ENCODE results near the gene TBPL2. TPM values are rescaled to one million over a fixed set of nuclear protein-coding genes. Genes with fewer than 3 reads are reported as not detected.

Gene TBPL2
- total RNA-seq, 1 experiment from 2014 or later: not detected

DNA sequence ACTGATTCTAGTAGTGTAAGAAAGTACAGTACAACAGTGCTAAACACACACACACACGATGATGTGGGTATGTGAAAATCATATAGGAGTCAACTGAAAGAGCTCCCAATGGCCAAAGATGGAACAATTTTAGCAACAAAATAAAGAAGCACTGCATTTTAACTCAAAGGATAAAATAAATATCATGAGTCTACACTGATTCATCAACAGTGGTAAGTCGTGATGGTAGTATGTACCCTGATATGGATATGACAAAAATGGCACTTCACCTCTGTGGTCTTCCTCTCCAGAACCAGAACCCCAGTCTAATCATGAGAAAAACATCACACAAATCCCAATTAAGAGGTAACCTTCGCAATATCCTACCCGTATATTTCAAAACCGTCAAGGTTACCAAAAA, 41.4 kb upstream of the TBPL2 start:
- DNase-seq (ENCODE audit: low read depth, low spot score) (no peak), ATAC-seq (no peak)
- no TSS peak for BruUV-seq (replicated peaks)
- Histone ChIP-seq H3K79me2 (ENCODE audit: insufficient read depth, low read length) (no peaks in the 10 kb centered on the region), H3K27ac (ENCODE audit: low read depth, low read length) (no peak overlapping the region), H3K9ac (ENCODE audit: low read length) (no peak overlapping the region), H3K4me1 (ENCODE audit: control insufficient read depth in 1 of 2, insufficient read depth in 2 of 2, low read length in 2 of 2) (no peaks in the 10 kb centered on the region), H3K36me3 (ENCODE audit: control insufficient read depth in 1 of 2, insufficient read depth in 2 of 2, low read length in 2 of 2) (no peaks in the 10 kb centered on the region), H3K27me3 (ENCODE audit: insufficient read depth, low read length) (no peaks in the 10 kb centered on the region), H3K9me3 (ENCODE audit: control insufficient read depth in 1 of 2, insufficient read depth in 1 of 2, low read depth in 1 of 2, low read length in 2 of 2) (no peaks in the 10 kb centered on the region), H3K4me2 (ENCODE audit: low read length) (no peak overlapping the region), H3K4me3 (replicated peaks in 1 of 2; ENCODE audit: low read depth in 1 of 2, low read length in 2 of 2) (no peak overlapping the region), H3K9me2 (ENCODE audit: insufficient read depth) (no peaks in the 10 kb centered on the region), H2AFZ (ENCODE audit: low read depth, low read length, poor library complexity, severe bottlenecking) (no peak overlapping the region), H4K20me1 (ENCODE audit: insufficient read depth) (no peaks in the 10 kb centered on the region)
- POLR2A ChIA-PET: no interaction called here
- CTCF ChIA-PET: no interaction called here
- TF ChIP-seq EGR1 (IDR thresholded peaks at IDR 0.05; ENCODE audit: low read depth) (no peak), JUND (IDR thresholded peaks at IDR 0.05) (no peak), CEBPB (IDR thresholded peaks at IDR 0.05; ENCODE audit: low read depth) (no peak), POLR2AphosphoS5 (IDR thresholded peaks at IDR 0.05; ENCODE audit: low read depth, low read length) (no peak), EZH2phosphoT487 (IDR thresholded peaks at IDR 0.05; ENCODE audit: borderline replicate concordance) (no peak), POLR2A (IDR thresholded peaks at IDR 0.05; ENCODE audit: borderline replicate concordance, extremely low read depth, insufficient read depth, insufficient read length) (no peak), FOSL1 (IDR thresholded peaks at IDR 0.05; ENCODE audit: low read depth) (no peak), ZFX (IDR thresholded peaks at IDR 0.05) (no peak), CBX3 (IDR thresholded peaks at IDR 0.05; ENCODE audit: low read depth) (no peak), YY1 (IDR thresholded peaks at IDR 0.05; ENCODE audit: extremely low read depth, insufficient replicate concordance, low read depth, low read length) (no peak), EZH2 (IDR thresholded peaks at IDR 0.05) (no peak), SP1 (IDR thresholded peaks at IDR 0.05; ENCODE audit: low read depth) (no peak), SIN3A (IDR thresholded peaks at IDR 0.05; ENCODE audit: low read depth) (no peak), SRF (IDR thresholded peaks at IDR 0.05; ENCODE audit: low read depth) (no peak), TCF7L2 (IDR thresholded peaks at IDR 0.05; ENCODE audit: borderline replicate concordance, extremely low read depth, insufficient read depth, insufficient read length) (no peak)
- TF ChIP-seq, protein P1, sequence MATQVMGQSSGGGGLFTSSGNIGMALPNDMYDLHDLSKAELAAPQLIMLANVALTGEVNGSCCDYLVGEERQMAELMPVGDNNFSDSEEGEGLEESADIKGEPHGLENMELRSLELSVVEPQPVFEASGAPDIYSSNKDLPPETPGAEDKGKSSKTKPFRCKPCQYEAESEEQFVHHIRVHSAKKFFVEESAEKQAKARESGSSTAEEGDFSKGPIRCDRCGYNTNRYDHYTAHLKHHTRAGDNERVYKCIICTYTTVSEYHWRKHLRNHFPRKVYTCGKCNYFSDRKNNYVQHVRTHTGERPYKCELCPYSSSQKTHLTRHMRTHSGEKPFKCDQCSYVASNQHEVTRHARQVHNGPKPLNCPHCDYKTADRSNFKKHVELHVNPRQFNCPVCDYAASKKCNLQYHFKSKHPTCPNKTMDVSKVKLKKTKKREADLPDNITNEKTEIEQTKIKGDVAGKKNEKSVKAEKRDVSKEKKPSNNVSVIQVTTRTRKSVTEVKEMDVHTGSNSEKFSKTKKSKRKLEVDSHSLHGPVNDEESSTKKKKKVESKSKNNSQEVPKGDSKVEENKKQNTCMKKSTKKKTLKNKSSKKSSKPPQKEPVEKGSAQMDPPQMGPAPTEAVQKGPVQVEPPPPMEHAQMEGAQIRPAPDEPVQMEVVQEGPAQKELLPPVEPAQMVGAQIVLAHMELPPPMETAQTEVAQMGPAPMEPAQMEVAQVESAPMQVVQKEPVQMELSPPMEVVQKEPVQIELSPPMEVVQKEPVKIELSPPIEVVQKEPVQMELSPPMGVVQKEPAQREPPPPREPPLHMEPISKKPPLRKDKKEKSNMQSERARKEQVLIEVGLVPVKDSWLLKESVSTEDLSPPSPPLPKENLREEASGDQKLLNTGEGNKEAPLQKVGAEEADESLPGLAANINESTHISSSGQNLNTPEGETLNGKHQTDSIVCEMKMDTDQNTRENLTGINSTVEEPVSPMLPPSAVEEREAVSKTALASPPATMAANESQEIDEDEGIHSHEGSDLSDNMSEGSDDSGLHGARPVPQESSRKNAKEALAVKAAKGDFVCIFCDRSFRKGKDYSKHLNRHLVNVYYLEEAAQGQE (IDR thresholded peaks at IDR 0.05; ENCODE audit: low read depth): no peak
- TF ChIP-seq, protein P2, sequence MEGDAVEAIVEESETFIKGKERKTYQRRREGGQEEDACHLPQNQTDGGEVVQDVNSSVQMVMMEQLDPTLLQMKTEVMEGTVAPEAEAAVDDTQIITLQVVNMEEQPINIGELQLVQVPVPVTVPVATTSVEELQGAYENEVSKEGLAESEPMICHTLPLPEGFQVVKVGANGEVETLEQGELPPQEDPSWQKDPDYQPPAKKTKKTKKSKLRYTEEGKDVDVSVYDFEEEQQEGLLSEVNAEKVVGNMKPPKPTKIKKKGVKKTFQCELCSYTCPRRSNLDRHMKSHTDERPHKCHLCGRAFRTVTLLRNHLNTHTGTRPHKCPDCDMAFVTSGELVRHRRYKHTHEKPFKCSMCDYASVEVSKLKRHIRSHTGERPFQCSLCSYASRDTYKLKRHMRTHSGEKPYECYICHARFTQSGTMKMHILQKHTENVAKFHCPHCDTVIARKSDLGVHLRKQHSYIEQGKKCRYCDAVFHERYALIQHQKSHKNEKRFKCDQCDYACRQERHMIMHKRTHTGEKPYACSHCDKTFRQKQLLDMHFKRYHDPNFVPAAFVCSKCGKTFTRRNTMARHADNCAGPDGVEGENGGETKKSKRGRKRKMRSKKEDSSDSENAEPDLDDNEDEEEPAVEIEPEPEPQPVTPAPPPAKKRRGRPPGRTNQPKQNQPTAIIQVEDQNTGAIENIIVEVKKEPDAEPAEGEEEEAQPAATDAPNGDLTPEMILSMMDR (IDR thresholded peaks at IDR 0.05 in 2 of 3, conservative IDR thresholded peaks at IDR 0.05 in 1 of 3; ENCODE audit: borderline replicate concordance in 1 of 3, insufficient read depth in 1 of 3, low read depth in 2 of 3, low read length in 2 of 3): no peak
- intact Hi-C loops (cut with micrococcal nuclease): no loop called here
- RAD21 ChIA-PET (ENCODE audit: low non-redundant PET in 1 of 2, low total read pairs in 2 of 2, uncharacterized antibody in 2 of 2, unreplicated experiment in 2 of 2): no interaction called here
